ENCODE measurements around the gene GP1BB.

The GP1BB gene

DNA sequence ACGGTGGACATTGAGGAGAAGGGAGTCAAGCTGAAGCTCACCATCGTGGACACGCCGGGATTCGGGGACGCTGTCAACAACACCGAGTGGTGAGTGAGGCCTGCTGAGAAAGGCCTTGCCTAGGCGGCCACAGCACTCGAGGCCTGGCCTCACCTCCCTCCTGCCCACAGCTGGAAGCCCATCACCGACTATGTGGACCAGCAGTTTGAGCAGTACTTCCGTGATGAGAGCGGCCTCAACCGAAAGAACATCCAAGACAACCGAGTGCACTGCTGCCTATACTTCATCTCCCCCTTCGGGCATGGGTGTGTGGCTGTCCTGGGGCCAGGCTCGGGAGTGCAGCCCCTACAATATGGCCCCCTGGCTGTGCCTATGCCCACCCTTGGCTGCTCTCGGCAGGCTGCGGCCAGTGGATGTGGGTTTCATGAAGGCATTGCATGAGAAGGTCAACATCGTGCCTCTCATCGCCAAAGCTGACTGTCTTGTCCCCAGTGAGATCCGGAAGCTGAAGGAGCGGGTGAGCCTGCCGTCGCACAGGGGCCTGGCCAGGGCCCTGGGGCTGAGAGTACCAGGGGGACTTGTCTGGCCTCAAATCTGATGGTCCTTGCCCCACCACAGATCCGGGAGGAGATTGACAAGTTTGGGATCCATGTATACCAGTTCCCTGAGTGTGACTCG is 3.0 kb upstream of the GP1BB start:
- TF ChIP-seq NFIC (IDR thresholded peaks at IDR 0.05) (no peak), TCF12 (IDR thresholded peaks at IDR 0.05; ENCODE audit: low read depth) (no peak), CEBPB (IDR thresholded peaks at IDR 0.05) (no peak)

DNA sequence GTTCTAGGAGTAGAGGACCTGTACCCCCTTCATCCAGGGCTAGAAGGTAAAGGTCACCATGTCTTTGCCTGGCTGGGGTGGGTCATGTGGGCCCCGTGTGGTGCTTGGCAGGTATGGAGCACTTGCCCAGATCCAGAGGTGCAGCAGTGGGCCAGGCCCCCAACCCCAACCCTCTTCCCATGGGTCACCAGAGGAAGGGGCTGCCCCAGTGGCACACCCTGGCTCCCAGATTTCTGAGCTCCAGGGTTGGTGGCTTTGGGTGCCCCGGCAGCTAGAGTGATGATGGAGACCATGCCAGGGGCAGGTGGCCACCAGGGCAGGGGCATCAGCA is 2.4 kb upstream of the GP1BB start:
- TF ChIP-seq RAD21 (IDR thresholded peaks at IDR 0.05; ENCODE audit: low read depth) (no peak), CREB1 (IDR thresholded peaks at IDR 0.05; ENCODE audit: low read depth) (no peak), EGR1 (IDR thresholded peaks at IDR 0.05) (no peak), YY1 (IDR thresholded peaks at IDR 0.05; ENCODE audit: low read depth) (no peak), TAF1 (IDR thresholded peaks at IDR 0.05; ENCODE audit: low read depth) (no peak)

DNA sequence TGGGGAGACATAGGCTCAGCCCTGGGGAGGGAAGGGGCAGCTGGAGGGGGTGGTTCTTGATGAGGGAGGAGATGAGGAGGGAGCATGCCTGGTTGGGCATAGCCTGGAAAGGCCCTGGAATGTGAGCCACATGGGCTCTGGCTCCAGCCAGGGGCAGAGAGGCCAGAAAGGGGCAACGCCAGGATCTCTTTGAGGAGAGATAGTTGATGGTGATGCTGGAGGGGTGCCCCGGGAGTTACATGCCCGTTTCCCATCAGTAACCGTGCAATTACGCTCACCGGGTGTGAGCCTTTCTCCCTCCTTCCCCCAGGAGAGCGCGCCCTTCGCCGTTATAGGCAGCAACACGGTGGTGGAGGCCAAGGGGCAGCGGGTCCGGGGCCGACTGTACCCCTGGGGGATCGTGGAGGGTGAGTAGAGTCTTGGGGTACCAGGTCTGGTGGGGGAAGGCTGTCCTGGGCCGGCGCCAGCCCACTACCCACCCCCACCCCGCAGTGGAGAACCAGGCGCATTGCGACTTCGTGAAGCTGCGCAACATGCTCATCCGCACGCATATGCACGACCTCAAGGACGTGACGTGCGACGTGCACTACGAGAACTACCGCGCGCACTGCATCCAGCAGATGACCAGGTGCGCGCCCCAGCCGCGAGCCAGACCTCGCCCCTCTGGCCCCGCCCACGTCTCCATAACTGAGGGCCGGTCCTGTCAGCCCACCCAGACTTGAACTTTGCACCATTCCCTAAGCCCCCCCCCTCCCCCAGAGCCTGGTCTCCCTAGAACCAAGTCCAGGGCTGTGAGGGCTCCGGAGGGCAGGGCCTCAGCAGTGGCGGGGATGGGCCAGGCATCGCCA is 1.8 kb upstream of the GP1BB start:
- no peak for TF ChIP-seq EGR1 (IDR thresholded peaks at IDR 0.05)
- no peak for TF ChIP-seq EP300 (IDR thresholded peaks at IDR 0.05; ENCODE audit: borderline replicate concordance)
- TF ChIP-seq NFIC (IDR thresholded peaks at IDR 0.05): no peak
- TF ChIP-seq CEBPB (IDR thresholded peaks at IDR 0.05): no peak
- no peak for TF ChIP-seq YY1 (IDR thresholded peaks at IDR 0.05; ENCODE audit: low read depth)
- TF ChIP-seq ZBTB7A (IDR thresholded peaks at IDR 0.05; ENCODE audit: low read depth): no peak
- no peak for TF ChIP-seq TAF1 (IDR thresholded peaks at IDR 0.05; ENCODE audit: low read depth)
- TF ChIP-seq CREB1 (IDR thresholded peaks at IDR 0.05; ENCODE audit: low read depth): no peak
- TF ChIP-seq RAD21 (IDR thresholded peaks at IDR 0.05; ENCODE audit: low read depth): no peak

DNA sequence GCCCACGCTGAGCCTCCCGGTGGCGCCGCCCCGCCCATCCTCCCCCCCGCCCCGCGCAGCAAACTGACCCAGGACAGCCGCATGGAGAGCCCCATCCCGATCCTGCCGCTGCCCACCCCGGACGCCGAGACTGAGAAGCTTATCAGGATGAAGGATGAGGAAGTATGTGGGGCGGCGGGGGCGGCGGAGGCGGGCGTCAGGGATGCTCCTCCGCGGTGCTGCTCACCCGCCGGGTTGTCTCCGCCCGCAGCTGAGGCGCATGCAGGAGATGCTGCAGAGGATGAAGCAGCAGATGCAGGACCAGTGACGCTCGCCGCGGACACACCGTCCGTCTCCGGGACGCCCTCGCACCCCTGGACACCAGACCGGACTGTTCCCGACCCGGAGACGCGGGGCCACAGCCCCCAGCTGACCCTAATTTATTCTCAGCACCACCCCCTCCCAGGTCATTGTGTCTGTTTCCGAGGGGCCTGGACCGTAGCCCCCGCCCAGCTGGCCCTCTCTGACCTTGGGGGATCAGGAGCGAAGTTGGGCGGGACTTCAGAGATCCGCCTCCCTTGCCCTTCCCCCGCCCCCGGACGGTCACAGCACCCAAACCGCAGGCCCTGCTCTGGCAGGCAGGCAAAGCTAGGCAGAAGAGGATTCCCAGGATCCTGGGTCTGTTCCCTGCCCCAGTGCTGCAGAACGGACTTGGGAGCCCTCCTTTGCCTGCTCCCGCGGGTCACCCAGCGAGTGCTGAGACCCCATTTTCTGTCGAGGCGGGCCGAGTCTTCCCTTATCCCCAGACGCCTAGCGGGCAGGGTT is 959 bp upstream of the GP1BB start:
- TF ChIP-seq ZBTB7A (IDR thresholded peaks at IDR 0.05; ENCODE audit: low read depth) (no peak), CREB1 (IDR thresholded peaks at IDR 0.05; ENCODE audit: low read depth) (no peak), TCF12 (IDR thresholded peaks at IDR 0.05; ENCODE audit: low read depth) (no peak), EP300 (IDR thresholded peaks at IDR 0.05; ENCODE audit: borderline replicate concordance) (no peak)
- TF ChIP-seq, protein P1, sequence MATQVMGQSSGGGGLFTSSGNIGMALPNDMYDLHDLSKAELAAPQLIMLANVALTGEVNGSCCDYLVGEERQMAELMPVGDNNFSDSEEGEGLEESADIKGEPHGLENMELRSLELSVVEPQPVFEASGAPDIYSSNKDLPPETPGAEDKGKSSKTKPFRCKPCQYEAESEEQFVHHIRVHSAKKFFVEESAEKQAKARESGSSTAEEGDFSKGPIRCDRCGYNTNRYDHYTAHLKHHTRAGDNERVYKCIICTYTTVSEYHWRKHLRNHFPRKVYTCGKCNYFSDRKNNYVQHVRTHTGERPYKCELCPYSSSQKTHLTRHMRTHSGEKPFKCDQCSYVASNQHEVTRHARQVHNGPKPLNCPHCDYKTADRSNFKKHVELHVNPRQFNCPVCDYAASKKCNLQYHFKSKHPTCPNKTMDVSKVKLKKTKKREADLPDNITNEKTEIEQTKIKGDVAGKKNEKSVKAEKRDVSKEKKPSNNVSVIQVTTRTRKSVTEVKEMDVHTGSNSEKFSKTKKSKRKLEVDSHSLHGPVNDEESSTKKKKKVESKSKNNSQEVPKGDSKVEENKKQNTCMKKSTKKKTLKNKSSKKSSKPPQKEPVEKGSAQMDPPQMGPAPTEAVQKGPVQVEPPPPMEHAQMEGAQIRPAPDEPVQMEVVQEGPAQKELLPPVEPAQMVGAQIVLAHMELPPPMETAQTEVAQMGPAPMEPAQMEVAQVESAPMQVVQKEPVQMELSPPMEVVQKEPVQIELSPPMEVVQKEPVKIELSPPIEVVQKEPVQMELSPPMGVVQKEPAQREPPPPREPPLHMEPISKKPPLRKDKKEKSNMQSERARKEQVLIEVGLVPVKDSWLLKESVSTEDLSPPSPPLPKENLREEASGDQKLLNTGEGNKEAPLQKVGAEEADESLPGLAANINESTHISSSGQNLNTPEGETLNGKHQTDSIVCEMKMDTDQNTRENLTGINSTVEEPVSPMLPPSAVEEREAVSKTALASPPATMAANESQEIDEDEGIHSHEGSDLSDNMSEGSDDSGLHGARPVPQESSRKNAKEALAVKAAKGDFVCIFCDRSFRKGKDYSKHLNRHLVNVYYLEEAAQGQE (IDR thresholded peaks at IDR 0.05; ENCODE audit: low read depth): no peak

DNA sequence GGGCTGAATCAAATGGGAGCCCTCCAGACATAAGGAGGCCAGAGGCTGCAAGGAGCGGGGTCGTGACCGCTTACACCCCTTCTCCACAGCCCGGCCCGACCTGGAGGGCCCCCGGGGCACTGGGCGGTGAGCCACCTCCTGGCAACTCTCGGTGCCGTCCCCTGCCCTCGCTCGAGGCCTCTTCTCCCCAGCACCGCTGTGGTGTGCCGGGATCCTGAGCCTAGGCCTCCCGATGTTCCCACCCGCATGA is 432 bp upstream of the GP1BB start:
- TF ChIP-seq RAD21 (IDR thresholded peaks at IDR 0.05; ENCODE audit: low read depth) (no peak), TCF12 (IDR thresholded peaks at IDR 0.05; ENCODE audit: low read depth) (no peak), NFIC (IDR thresholded peaks at IDR 0.05) (no peak), TEAD4 (IDR thresholded peaks at IDR 0.05) (no peak), ZBTB7A (IDR thresholded peaks at IDR 0.05; ENCODE audit: low read depth) (no peak), EGR1 (IDR thresholded peaks at IDR 0.05) (no peak), YY1 (IDR thresholded peaks at IDR 0.05; ENCODE audit: low read depth) (no peak), FOXM1 (IDR thresholded peaks at IDR 0.05; ENCODE audit: borderline replicate concordance, low read depth) (no peak), TAF1 (IDR thresholded peaks at IDR 0.05; ENCODE audit: low read depth) (no peak), CREB1 (IDR thresholded peaks at IDR 0.05; ENCODE audit: low read depth) (no peak), CEBPB (IDR thresholded peaks at IDR 0.05) (no peak), EP300 (IDR thresholded peaks at IDR 0.05; ENCODE audit: borderline replicate concordance) (no peak)
- TF ChIP-seq, protein P1 (IDR thresholded peaks at IDR 0.05; ENCODE audit: low read depth): no peak
- TF ChIP-seq, protein P2, sequence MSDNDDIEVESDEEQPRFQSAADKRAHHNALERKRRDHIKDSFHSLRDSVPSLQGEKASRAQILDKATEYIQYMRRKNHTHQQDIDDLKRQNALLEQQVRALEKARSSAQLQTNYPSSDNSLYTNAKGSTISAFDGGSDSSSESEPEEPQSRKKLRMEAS (IDR thresholded peaks at IDR 0.05): no peak
- TF ChIP-seq, protein P3, sequence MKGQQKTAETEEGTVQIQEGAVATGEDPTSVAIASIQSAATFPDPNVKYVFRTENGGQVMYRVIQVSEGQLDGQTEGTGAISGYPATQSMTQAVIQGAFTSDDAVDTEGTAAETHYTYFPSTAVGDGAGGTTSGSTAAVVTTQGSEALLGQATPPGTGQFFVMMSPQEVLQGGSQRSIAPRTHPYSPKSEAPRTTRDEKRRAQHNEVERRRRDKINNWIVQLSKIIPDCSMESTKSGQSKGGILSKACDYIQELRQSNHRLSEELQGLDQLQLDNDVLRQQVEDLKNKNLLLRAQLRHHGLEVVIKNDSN (IDR thresholded peaks at IDR 0.05): no peak

DNA sequence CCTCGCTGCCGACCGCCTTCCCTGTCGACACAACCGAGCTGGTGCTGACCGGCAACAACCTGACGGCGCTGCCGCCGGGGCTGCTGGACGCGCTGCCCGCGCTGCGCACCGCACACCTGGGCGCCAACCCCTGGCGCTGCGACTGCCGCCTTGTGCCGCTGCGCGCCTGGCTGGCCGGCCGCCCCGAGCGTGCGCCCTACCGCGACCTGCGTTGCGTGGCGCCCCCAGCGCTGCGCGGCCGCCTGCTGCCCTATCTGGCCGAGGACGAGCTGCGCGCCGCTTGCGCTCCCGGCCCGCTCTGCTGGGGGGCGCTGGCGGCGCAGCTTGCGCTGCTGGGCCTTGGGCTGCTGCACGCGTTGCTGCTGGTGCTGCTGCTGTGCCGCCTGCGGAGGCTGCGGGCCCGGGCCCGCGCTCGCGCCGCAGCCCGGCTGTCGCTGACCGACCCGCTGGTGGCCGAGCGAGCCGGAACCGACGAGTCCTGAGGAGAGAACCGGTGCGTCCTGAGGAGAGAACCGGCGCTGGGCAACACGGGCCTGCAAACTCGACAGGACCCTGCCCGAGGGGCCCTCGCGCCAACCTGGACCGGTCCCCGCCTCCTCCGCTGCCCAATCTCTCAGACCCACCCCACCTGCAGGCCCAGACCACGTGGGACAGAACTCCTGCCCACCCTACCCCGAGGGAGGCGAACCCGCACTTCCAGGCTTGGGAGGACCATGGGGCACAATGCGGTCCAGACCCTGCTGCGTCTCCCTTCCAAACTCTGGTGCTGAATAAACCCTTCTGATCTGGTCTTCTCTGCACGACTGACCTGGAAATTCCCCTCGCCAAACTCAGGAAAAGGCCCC is 866 bp downstream of the GP1BB start:
- TF ChIP-seq ZBTB7A (IDR thresholded peaks at IDR 0.05; ENCODE audit: low read depth): no peak
- no peak for TF ChIP-seq EGR1 (IDR thresholded peaks at IDR 0.05)
- TF ChIP-seq CREB1 (IDR thresholded peaks at IDR 0.05; ENCODE audit: low read depth): no peak
- TF ChIP-seq, protein P2 (IDR thresholded peaks at IDR 0.05): no peak
- no peak for TF ChIP-seq FOXM1 (IDR thresholded peaks at IDR 0.05; ENCODE audit: borderline replicate concordance, low read depth)
- no peak for TF ChIP-seq EP300 (IDR thresholded peaks at IDR 0.05; ENCODE audit: borderline replicate concordance)
- TF ChIP-seq TEAD4 (IDR thresholded peaks at IDR 0.05): no peak
- no peak for TF ChIP-seq CEBPB (IDR thresholded peaks at IDR 0.05)
- TF ChIP-seq, protein P3 (IDR thresholded peaks at IDR 0.05): no peak
- TF ChIP-seq TAF1 (IDR thresholded peaks at IDR 0.05; ENCODE audit: low read depth): no peak
- TF ChIP-seq YY1 (IDR thresholded peaks at IDR 0.05; ENCODE audit: low read depth): no peak
- TF ChIP-seq, protein P1 (IDR thresholded peaks at IDR 0.05; ENCODE audit: low read depth): no peak
- TF ChIP-seq TCF12 (IDR thresholded peaks at IDR 0.05; ENCODE audit: low read depth): no peak
- no peak for TF ChIP-seq NFIC (IDR thresholded peaks at IDR 0.05)
- TF ChIP-seq RAD21 (IDR thresholded peaks at IDR 0.05; ENCODE audit: low read depth): no peak
